ENCODE data around the gene ZFAND3.

The ZFAND3 gene

DNA sequence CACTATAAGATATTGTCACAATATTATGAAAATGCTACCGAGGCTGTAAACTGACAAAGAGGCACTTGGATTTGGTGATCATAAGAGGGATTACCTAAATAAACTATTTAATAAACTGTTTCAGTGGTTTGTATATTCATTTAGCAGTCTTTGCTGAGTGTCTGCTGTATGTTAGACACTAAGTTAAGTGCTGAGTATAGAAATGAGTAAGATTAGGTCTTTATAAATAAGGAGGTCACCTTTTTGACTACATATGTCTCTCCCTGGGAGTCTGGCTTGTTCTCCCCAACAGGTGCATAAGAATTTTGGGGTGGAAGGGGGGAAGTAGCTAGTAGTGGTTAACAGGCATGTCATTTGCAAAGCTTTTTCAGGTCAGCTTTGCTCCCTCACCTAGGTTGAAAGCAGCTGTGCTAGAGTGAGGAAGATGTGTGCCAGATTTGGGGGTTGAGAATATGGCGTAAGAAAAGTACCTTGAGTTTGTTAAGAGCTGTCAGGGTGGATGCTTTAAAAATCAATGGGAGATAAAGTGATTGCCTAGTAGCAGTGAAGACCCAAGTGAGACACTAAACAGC, 246.3 kb downstream of the ZFAND3 start:
- Histone ChIP-seq H3K4me1 (ENCODE audit: control insufficient read depth, insufficient read depth, low read length, unreplicated experiment) (no peaks in the 10 kb centered on the region), H3K79me2 (ENCODE audit: control insufficient read depth, insufficient read depth, low read length, unreplicated experiment) (peaks cover 19% of the 10 kb centered on the region), H3K4me3 (ENCODE audit: low read depth, low read length) (no peak overlapping the region)

DNA sequence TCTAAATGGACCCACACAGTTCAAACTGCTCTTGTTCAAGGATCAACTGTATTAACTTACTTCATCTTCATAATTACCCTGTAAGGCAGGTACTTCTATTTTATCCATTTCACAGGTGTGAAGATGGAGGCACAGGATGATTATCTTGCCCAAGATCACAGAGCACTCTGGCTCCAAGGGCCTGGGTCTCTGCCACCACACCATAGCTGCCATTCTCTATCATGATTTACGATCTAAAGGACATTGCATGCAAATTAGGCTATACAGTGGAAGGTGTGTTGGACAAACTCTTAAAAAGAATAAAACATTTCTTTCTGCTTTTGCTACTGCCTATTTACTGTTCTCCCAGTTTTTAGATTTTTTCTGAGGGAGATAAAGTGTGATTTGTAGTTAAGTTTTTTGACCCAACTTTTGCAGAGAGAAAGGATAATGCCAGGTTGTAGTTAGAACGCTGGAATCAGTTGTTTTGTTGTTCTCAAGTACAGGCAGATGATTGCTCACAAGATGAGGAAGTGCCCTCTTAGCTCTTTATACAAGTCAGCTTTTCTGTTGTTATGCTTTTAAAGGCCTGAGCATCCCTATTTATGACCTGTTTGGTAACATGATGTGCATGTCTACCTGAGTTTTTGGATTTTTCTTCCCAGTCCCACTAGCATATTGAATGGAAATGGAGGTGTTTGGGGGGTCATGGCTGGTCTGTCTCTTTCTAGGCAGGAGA, 247.9 kb downstream of the ZFAND3 start:
- Histone ChIP-seq H3K27me3 (ENCODE audit: insufficient read depth, low read length) (no peaks in the 10 kb centered on the region), H2AFZ (ENCODE audit: low read length, unreplicated experiment) (no peak overlapping the region), H3K27ac (ENCODE audit: low read depth, low read length) (no peak overlapping the region), H3K36me3 (ENCODE audit: insufficient read depth, low read length) (peaks cover 12% of the 10 kb centered on the region), H3K4me1 (ENCODE audit: control insufficient read depth, insufficient read depth, low read length, unreplicated experiment) (no peaks in the 10 kb centered on the region), H3K79me2 (ENCODE audit: control insufficient read depth, insufficient read depth, low read length, unreplicated experiment) (peaks cover 17% of the 10 kb centered on the region), H3K4me3 (ENCODE audit: low read depth, low read length) (no peak overlapping the region)

More for the DNA sequence above, 246.3 kb downstream of the ZFAND3 start:
- H3K36me3 ChIP-seq (ENCODE audit: insufficient read depth, low read length) = peaks cover 21% of the 10 kb centered on the region
- no peak overlapping the region for H2AFZ ChIP-seq (ENCODE audit: low read length, unreplicated experiment)
- no peaks in the 10 kb centered on the region for H3K27me3 ChIP-seq (ENCODE audit: insufficient read depth, low read length)
- no peak overlapping the region for H3K27ac ChIP-seq (ENCODE audit: low read depth, low read length)

DNA sequence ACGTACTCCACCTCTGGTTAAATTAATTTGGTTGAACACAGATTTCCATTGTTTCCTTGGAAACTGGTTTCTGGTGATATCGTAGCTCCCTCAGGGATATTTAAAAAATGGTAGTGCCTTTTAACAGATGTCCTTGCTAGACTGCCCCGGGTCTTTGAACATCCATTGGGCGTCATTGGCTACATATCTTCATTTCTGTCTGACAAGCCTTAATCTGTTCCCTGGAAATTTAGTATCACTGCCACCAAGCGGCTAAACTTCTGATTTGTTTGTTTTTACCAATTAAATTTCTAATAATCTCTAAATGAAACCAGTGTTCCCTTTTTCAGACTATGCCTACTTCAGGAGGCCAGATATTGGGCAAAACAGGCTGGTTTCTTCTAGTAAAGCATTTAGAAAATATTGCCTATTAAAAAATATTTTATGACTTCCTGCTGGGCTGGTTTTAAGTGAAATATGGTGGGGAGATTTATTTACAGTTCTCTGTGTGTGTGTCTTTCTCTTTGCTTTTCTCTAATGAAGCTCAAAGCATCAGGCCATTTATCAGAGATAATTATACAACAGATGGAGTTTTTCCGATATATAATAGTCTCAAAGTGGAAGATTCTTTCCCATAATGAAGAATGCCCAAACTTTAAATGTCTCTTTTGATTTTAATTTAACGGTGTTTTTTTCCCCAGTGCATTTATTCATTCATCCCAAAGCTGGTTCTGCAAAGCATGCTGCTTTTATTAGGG, 249.5 kb downstream of the ZFAND3 start:
- Histone ChIP-seq H3K4me1 (ENCODE audit: control insufficient read depth, insufficient read depth, low read length, unreplicated experiment) (no peaks in the 10 kb centered on the region), H3K27me3 (ENCODE audit: insufficient read depth, low read length) (no peaks in the 10 kb centered on the region), H3K79me2 (ENCODE audit: control insufficient read depth, insufficient read depth, low read length, unreplicated experiment) (peaks cover 19% of the 10 kb centered on the region), H3K36me3 (ENCODE audit: insufficient read depth, low read length) (peaks cover 4% of the 10 kb centered on the region; the same call in 1 of the 2 replicates), H3K27ac (ENCODE audit: low read depth, low read length) (no peak overlapping the region), H3K4me3 (ENCODE audit: low read depth, low read length) (no peak overlapping the region), H2AFZ (ENCODE audit: low read length, unreplicated experiment) (no peak overlapping the region)

DNA sequence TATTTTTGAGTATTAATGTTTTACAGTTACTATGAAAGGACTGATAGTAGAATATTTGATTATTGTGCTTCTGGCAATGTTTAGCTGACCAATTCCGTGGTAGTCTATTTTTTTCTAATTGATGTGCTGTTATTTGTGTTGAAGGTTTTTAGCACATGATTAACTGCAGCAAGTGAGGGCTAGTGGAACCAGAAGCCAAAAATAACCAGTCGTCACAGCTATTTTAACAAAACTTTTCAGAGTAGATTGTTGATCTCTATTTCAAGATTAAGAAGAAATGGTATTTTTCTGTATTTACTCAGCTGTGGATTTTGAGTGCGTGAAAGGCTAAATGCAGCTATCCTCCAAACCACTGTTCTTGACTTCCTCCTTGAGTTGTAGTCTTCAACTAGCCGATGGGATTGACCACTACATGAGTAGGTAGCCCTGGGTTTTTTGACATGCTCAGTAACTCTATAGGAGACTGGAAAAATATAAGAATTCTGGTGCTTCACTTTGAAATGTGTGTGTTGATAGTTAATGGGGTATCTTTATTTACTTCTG, 258.0 kb downstream of the ZFAND3 start:
- no peak overlapping the region for H3K27ac ChIP-seq (ENCODE audit: low read depth, low read length)
- H3K36me3 ChIP-seq (ENCODE audit: insufficient read depth, low read length) = 0 out of 2 replicates have a peak, but pooled peaks cover 4% of the 10 kb centered on the region
- no peaks in the 10 kb centered on the region for H3K27me3 ChIP-seq (ENCODE audit: insufficient read depth, low read length)
- peaks cover 16% of the 10 kb centered on the region for H3K79me2 ChIP-seq (ENCODE audit: control insufficient read depth, insufficient read depth, low read length, unreplicated experiment)
- peaks cover 28% of the 10 kb centered on the region for H3K4me1 ChIP-seq (ENCODE audit: control insufficient read depth, insufficient read depth, low read length, unreplicated experiment)
- no peak overlapping the region for H3K4me3 ChIP-seq (ENCODE audit: low read depth, low read length)
- no peak overlapping the region for H2AFZ ChIP-seq (ENCODE audit: low read length, unreplicated experiment)

- Histone ChIP-seq H2AFZ (ENCODE audit: low read length, unreplicated experiment) (no peak overlapping the region), H3K79me2 (ENCODE audit: control insufficient read depth, insufficient read depth, low read length, unreplicated experiment) (peaks cover 13% of the 10 kb centered on the region), H3K36me3 (ENCODE audit: insufficient read depth, low read length) (0 out of 2 replicates have a peak, but pooled peaks cover 4% of the 10 kb centered on the region), H3K27ac (ENCODE audit: low read depth, low read length) (no peak overlapping the region), H3K4me1 (ENCODE audit: control insufficient read depth, insufficient read depth, low read length, unreplicated experiment) (peaks cover 28% of the 10 kb centered on the region), H3K27me3 (ENCODE audit: insufficient read depth, low read length) (no peaks in the 10 kb centered on the region), H3K4me3 (ENCODE audit: low read depth, low read length) (no peak overlapping the region)
Observed at GRCh38 chr6:38078671-38079070, 259.1 kb downstream of the ZFAND3 start.

DNA sequence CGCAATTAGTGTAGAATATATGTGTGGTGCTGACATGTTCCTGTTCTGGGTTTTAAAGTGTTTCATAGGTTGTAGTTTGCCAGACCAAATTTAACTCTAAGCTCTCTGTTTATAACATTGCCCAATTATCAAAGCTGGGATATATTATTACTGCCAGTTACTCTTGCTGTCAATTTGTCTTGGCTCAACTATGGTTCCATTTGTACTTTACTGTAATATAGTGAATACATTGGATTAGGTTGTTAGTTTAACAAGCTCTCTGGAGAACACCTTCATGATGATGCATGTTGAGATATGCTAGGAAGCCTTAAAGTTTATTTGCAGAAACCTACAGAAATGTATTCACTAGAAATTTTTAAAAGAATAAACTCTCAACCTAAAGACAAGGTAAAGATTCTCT, 259.6 kb downstream of the ZFAND3 start:
- Histone ChIP-seq H3K27me3 (ENCODE audit: insufficient read depth, low read length) (no peaks in the 10 kb centered on the region), H3K27ac (ENCODE audit: low read depth, low read length) (no peak overlapping the region), H2AFZ (ENCODE audit: low read length, unreplicated experiment) (no peak overlapping the region), H3K79me2 (ENCODE audit: control insufficient read depth, insufficient read depth, low read length, unreplicated experiment) (peaks cover 13% of the 10 kb centered on the region), H3K4me1 (ENCODE audit: control insufficient read depth, insufficient read depth, low read length, unreplicated experiment) (peaks cover 28% of the 10 kb centered on the region), H3K36me3 (ENCODE audit: insufficient read depth, low read length) (peaks cover 4% of the 10 kb centered on the region; the same call in 1 of the 2 replicates), H3K4me3 (ENCODE audit: low read depth, low read length) (no peak overlapping the region)

- no peak overlapping the region for H3K27ac ChIP-seq (ENCODE audit: low read depth, low read length)
- H3K79me2 ChIP-seq (ENCODE audit: control insufficient read depth, insufficient read depth, low read length, unreplicated experiment) = peaks cover 13% of the 10 kb centered on the region
Observed at GRCh38 chr6:38079537-38079936, 260.0 kb downstream of the ZFAND3 start.

GRCh38 chr6:38080360-38080759, 260.8 kb downstream of the ZFAND3 start:
- Histone ChIP-seq H3K36me3 (ENCODE audit: insufficient read depth, low read length) (peaks cover 11% of the 10 kb centered on the region; the same call in 1 of the 2 replicates), H2AFZ (ENCODE audit: low read length, unreplicated experiment) (no peak overlapping the region), H3K27ac (ENCODE audit: low read depth, low read length) (peak overlapping the region; percentile 73), H3K79me2 (ENCODE audit: control insufficient read depth, insufficient read depth, low read length, unreplicated experiment) (peaks cover 13% of the 10 kb centered on the region), H3K27me3 (ENCODE audit: insufficient read depth, low read length) (no peaks in the 10 kb centered on the region), H3K4me3 (ENCODE audit: low read depth, low read length) (peak overlapping the region; percentile 35), H3K4me1 (ENCODE audit: control insufficient read depth, insufficient read depth, low read length, unreplicated experiment) (peaks cover 28% of the 10 kb centered on the region)

More at GRCh38 chr6:38079537-38079936, 260.0 kb downstream of the ZFAND3 start:
- H3K4me1 ChIP-seq (ENCODE audit: control insufficient read depth, insufficient read depth, low read length, unreplicated experiment) = peaks cover 28% of the 10 kb centered on the region
- peaks cover 6% of the 10 kb centered on the region; the same call in 1 of the 2 replicates for H3K36me3 ChIP-seq (ENCODE audit: insufficient read depth, low read length)
- H3K27me3 ChIP-seq (ENCODE audit: insufficient read depth, low read length) = no peaks in the 10 kb centered on the region
- no peak overlapping the region for H3K4me3 ChIP-seq (ENCODE audit: low read depth, low read length)
- H2AFZ ChIP-seq (ENCODE audit: low read length, unreplicated experiment) = no peak overlapping the region

DNA sequence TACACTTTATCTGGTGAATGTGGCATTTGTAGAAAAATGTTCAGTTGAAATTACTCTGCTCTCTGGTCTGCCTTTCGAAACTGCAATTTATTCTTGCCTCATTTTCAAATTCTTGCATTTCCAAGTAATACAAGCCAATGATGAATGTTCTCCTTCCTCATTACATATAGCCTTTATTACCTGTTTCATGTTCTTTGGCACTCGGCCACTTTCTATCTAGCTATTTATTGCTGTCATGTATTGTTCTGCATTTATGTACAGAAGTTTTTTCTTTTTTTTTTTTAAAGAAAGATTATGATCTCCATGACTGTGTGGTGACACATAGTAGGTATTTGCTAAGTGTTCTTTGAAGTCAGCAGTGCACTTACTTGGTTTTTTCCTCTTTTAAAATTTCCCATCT, 261.4 kb downstream of the ZFAND3 start:
- H3K27ac ChIP-seq (ENCODE audit: low read depth, low read length) = peak overlapping the region; percentile 73

GRCh38 chr6:38085031-38085430, 265.5 kb downstream of the ZFAND3 start:
- no peak overlapping the region for H3K4me3 ChIP-seq (ENCODE audit: low read depth, low read length)
- no peak overlapping the region for H3K27ac ChIP-seq (ENCODE audit: low read depth, low read length)
- H3K79me2 ChIP-seq (ENCODE audit: control insufficient read depth, insufficient read depth, low read length, unreplicated experiment) = peaks cover 11% of the 10 kb centered on the region
- peaks cover 10% of the 10 kb centered on the region for H3K4me1 ChIP-seq (ENCODE audit: control insufficient read depth, insufficient read depth, low read length, unreplicated experiment)
- H2AFZ ChIP-seq (ENCODE audit: low read length, unreplicated experiment) = no peak overlapping the region
- H3K27me3 ChIP-seq (ENCODE audit: insufficient read depth, low read length) = no peaks in the 10 kb centered on the region
- peaks cover 15% of the 10 kb centered on the region; the same call in 1 of the 2 replicates for H3K36me3 ChIP-seq (ENCODE audit: insufficient read depth, low read length)

More for the DNA sequence above, 261.4 kb downstream of the ZFAND3 start:
- peaks cover 11% of the 10 kb centered on the region; the same call in 1 of the 2 replicates for H3K36me3 ChIP-seq (ENCODE audit: insufficient read depth, low read length)
- H3K79me2 ChIP-seq (ENCODE audit: control insufficient read depth, insufficient read depth, low read length, unreplicated experiment) = peaks cover 13% of the 10 kb centered on the region
- peak overlapping the region; percentile 35; the same call in 1 of the 2 replicates for H3K4me3 ChIP-seq (ENCODE audit: low read depth, low read length)
- no peaks in the 10 kb centered on the region for H3K27me3 ChIP-seq (ENCODE audit: insufficient read depth, low read length)
- H3K4me1 ChIP-seq (ENCODE audit: control insufficient read depth, insufficient read depth, low read length, unreplicated experiment) = peaks cover 28% of the 10 kb centered on the region
- H2AFZ ChIP-seq (ENCODE audit: low read length, unreplicated experiment) = no peak overlapping the region
